Sigmoid colon (tissue), 3 donors: ENCODE measurements around the gene RNASEL.

Source experiments
- CTCF ChIP-seq, 4 experiments: fragments of 450-650 bp in 3 of 4; fragments of 200-600 bp in 1 of 4; IDR thresholded peaks; one replicate each; pipeline ENCODE4 v1.5.1; 2016 to 2019; ENCODE audit warnings: antibody characterized with exemption in 4 of 4, mild to moderate bottlenecking in 3 of 4, moderate library complexity in 2 of 4
- POLR2A ChIP-seq, 2 donors: fragments of 450-650 bp; IDR thresholded peaks; one replicate each; pipeline ENCODE4 v1.6.1; 2016; ENCODE audit warnings: antibody characterized with exemption in 2 of 2, mild to moderate bottlenecking in 2 of 2, moderate library complexity in 2 of 2

DNA sequence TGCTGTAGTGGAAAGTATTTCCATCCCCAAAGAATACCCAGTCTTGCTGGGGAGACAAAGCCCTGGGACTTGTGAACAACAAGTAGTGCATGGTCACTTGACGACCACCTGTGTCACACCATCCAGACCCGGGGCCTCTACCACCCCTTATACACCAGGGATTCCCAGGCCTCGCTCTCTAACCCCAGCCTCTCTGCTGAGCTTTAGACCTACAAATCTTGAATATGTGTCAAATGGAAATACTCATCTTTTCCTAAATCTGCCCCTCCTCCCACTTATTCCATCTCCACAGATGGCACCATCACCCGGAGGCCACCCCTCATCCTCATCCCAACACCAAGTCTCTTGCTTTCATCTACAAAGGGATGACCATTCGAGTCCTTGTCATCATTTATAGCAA is 875 bp upstream of the RNASEL start:
- TF ChIP-seq CTCF (IDR thresholded peaks at IDR 0.05) (no peak), POLR2A (IDR thresholded peaks at IDR 0.05) (no peak)
